Trophoblast cell (in vitro differentiated cells and primary cell): ENCODE results near the gene NEUROD1.

ENCODE experiments used
- DNase-seq, 2 donors: peaks; one replicate each; pipeline ENCODE4 v3.0.0-alpha.2; 2016
- H2AFZ ChIP-seq: 2 replicates; pipeline ENCODE4 v1.6.1; 2013; ENCODE audit warnings: low read length, moderate library complexity, mild to moderate bottlenecking; ENCODE audit not compliant: insufficient read depth, poor library complexity
- H2AK5ac ChIP-seq: 2 replicates; pipeline ENCODE4 v1.6.1; 2013; ENCODE audit warnings: mild to moderate bottlenecking, low read length
- H2BK120ac ChIP-seq: 2 replicates; pipeline ENCODE4 v1.6.1; 2013; ENCODE audit warnings: low read length, mild to moderate bottlenecking, moderate library complexity; ENCODE audit not compliant: insufficient read depth, poor library complexity
- H2BK12ac ChIP-seq: 2 replicates; pipeline ENCODE4 v1.6.1; 2013; ENCODE audit warnings: mild to moderate bottlenecking, low read length, moderate library complexity
- H2BK5ac ChIP-seq: 2 replicates; pipeline ENCODE4 v1.6.1; 2013; ENCODE audit warnings: low read length, low read depth, moderate library complexity, mild to moderate bottlenecking; ENCODE audit not compliant: poor library complexity
- H3K14ac ChIP-seq: 2 replicates; pipeline ENCODE4 v1.6.1; 2013; ENCODE audit warnings: mild to moderate bottlenecking, low read length
- H3K18ac ChIP-seq: 2 replicates; pipeline ENCODE4 v1.6.1; 2013; ENCODE audit warnings: mild to moderate bottlenecking, low read length
- H3K23ac ChIP-seq: 2 replicates; pipeline ENCODE4 v1.6.1; 2013; ENCODE audit warnings: low read length
- H3K27ac ChIP-seq: 2 replicates; pipeline ENCODE4 v1.5.1; 2013; ENCODE audit warnings: low read depth, mild to moderate bottlenecking, inconsistent platforms, low read length, moderate library complexity
- H3K27me3 ChIP-seq: 2 replicates; pipeline ENCODE4 v1.6.1; 2013; ENCODE audit warnings: inconsistent platforms, mild to moderate bottlenecking, low read length, moderate library complexity; ENCODE audit not compliant: insufficient read depth
- H3K36me3 ChIP-seq, 2 experiments: 1 replicate in 1 of 2; 2 replicates in 1 of 2; pipeline ENCODE4 v1.6.1; 2013; ENCODE audit warnings: low read length in 2 of 2, mild to moderate bottlenecking in 2 of 2, moderate library complexity in 1 of 2; ENCODE audit not compliant: insufficient read depth in 2 of 2, control insufficient read depth in 1 of 2
- H3K4ac ChIP-seq: 2 replicates; pipeline ENCODE4 v1.6.1; 2013; ENCODE audit warnings: low read depth, mild to moderate bottlenecking, low read length, moderate library complexity
- H3K4me1 ChIP-seq, 2 experiments: 1 replicate in 1 of 2; 2 replicates in 1 of 2; pipeline ENCODE4 v1.6.1; 2013; ENCODE audit warnings: low read length in 2 of 2, mild to moderate bottlenecking in 2 of 2, moderate library complexity in 1 of 2; ENCODE audit not compliant: insufficient read depth in 2 of 2, control insufficient read depth in 1 of 2
- H3K4me2 ChIP-seq: 2 replicates; pipeline ENCODE4 v1.6.1; 2013; ENCODE audit warnings: inconsistent platforms, mild to moderate bottlenecking, low read length, moderate library complexity
- H3K4me3 ChIP-seq: 2 replicates; pipeline ENCODE4 v1.5.1; 2013; ENCODE audit warnings: mild to moderate bottlenecking, low read depth, low read length, inconsistent platforms
- H3K79me1 ChIP-seq: one replicate; pipeline ENCODE4 v1.6.1; 2013; ENCODE audit warnings: low read length
- H3K79me2 ChIP-seq: 2 replicates; pipeline ENCODE4 v1.6.1; 2013; ENCODE audit warnings: low read length, mild to moderate bottlenecking; ENCODE audit not compliant: control insufficient read depth, insufficient read depth, poor library complexity
- H3K9ac ChIP-seq: 2 replicates; pipeline ENCODE4 v1.6.1; 2013; ENCODE audit warnings: mild to moderate bottlenecking, low read length
- H3K9me3 ChIP-seq: 2 replicates; pipeline ENCODE4 v1.6.1; 2013; ENCODE audit warnings: low read depth, mild to moderate bottlenecking, control low read depth, inconsistent platforms, low read length; ENCODE audit not compliant: insufficient read depth
- H4K12ac ChIP-seq: 2 replicates; pipeline ENCODE4 v1.6.1; 2013; ENCODE audit warnings: low read depth, mild to moderate bottlenecking, low read length, moderate library complexity
- H4K8ac ChIP-seq: 2 replicates; pipeline ENCODE4 v1.6.1; 2013; ENCODE audit warnings: low read depth, mild to moderate bottlenecking, low read length, moderate library complexity
- H4K91ac ChIP-seq: one replicate; pipeline ENCODE4 v1.6.1; 2013; ENCODE audit warnings: low read depth, mild to moderate bottlenecking, low read length, moderate library complexity
- WGBS: extraction: QIAGEN DNeasy Blood & Tissue Kit; methylation state at CpG from one replicate; pipeline ENCODE4 v1.1.7; 2013; ENCODE audit warnings: missing lambda C conversion rate; ENCODE audit not compliant: insufficient read length, insufficient coverage; ENCODE audit errors: extremely low coverage; 5-methylcytosine and 5-hydroxymethylcytosine counted together

The NEUROD1 gene

GRCh38 chr2:181646415-181646987, 33.8 kb downstream of the NEUROD1 start:
- no peak overlapping the region for H2AK5ac ChIP-seq
- no peaks in the 10 kb centered on the region for H3K79me1 ChIP-seq
- H3K9me3 ChIP-seq = no peaks in the 10 kb centered on the region
- H3K79me2 ChIP-seq = no peaks in the 10 kb centered on the region
- no peaks in the 10 kb centered on the region for H3K27me3 ChIP-seq
- H3K36me3 ChIP-seq = no peaks in the 10 kb centered on the region
- no peak overlapping the region for H2BK120ac ChIP-seq
- no peak overlapping the region for H4K12ac ChIP-seq
- H3K23ac ChIP-seq = no peak overlapping the region
- no peaks in the 10 kb centered on the region for H3K4me1 ChIP-seq
- H3K4me2 ChIP-seq = no peak overlapping the region
- no peak for DNase-seq
- no peak overlapping the region for H2BK5ac ChIP-seq
- no peak overlapping the region for H3K9ac ChIP-seq
- H3K4me3 ChIP-seq = no peak overlapping the region
- H3K14ac ChIP-seq = no peak overlapping the region
- no peak overlapping the region for H3K27ac ChIP-seq
- no peak overlapping the region for H4K91ac ChIP-seq
- no peak overlapping the region for H3K18ac ChIP-seq
- no peak overlapping the region for H2AFZ ChIP-seq
- no CpG with 5 or more reads among the region's 1 CpG for WGBS
- H3K4ac ChIP-seq = no peak overlapping the region
- H4K8ac ChIP-seq = no peak overlapping the region
- no peak overlapping the region for H2BK12ac ChIP-seq

GRCh38 chr2:181643151-181643550, 37.2 kb downstream of the NEUROD1 start:
- Histone ChIP-seq H3K4me1 (no peaks in the 10 kb centered on the region), H3K18ac (no peak overlapping the region), H2BK120ac (no peak overlapping the region), H3K4me2 (no peak overlapping the region), H3K14ac (no peak overlapping the region), H3K79me1 (no peaks in the 10 kb centered on the region), H3K4ac (no peak overlapping the region), H3K27me3 (no peaks in the 10 kb centered on the region), H4K91ac (no peak overlapping the region), H2AFZ (no peak overlapping the region), H3K4me3 (no peak overlapping the region), H2BK12ac (no peak overlapping the region), H3K9me3 (no peaks in the 10 kb centered on the region), H3K36me3 (no peaks in the 10 kb centered on the region), H3K27ac (no peak overlapping the region), H2AK5ac (no peak overlapping the region), H2BK5ac (no peak overlapping the region), H3K9ac (no peak overlapping the region), H4K8ac (no peak overlapping the region), H3K23ac (no peak overlapping the region), H4K12ac (no peak overlapping the region), H3K79me2 (no peaks in the 10 kb centered on the region)
- no CpG with 5 or more reads among the region's 1 CpG for WGBS
- no peak for DNase-seq

- no peak overlapping the region for H3K18ac ChIP-seq
- H4K12ac ChIP-seq = no peak overlapping the region
- no peak overlapping the region for H3K27ac ChIP-seq
- H3K14ac ChIP-seq = no peak overlapping the region
- no peak overlapping the region for H2AK5ac ChIP-seq
- H3K4me2 ChIP-seq = no peak overlapping the region
- no peak overlapping the region for H2AFZ ChIP-seq
- no peak overlapping the region for H3K9ac ChIP-seq
- no peak overlapping the region for H2BK5ac ChIP-seq
- H2BK120ac ChIP-seq = no peak overlapping the region
- no peaks in the 10 kb centered on the region for H3K9me3 ChIP-seq
- H4K8ac ChIP-seq = no peak overlapping the region
- H3K27me3 ChIP-seq = no peaks in the 10 kb centered on the region
- no peak overlapping the region for H4K91ac ChIP-seq
- H3K4me3 ChIP-seq = no peak overlapping the region
- H3K36me3 ChIP-seq = no peaks in the 10 kb centered on the region
- H3K79me2 ChIP-seq = no peaks in the 10 kb centered on the region
- no peaks in the 10 kb centered on the region for H3K79me1 ChIP-seq
- DNase-seq = no peak
- no peak overlapping the region for H3K4ac ChIP-seq
- WGBS = no CpG with 5 or more reads among the region's 4 CpGs
- no peak overlapping the region for H3K23ac ChIP-seq
- no peaks in the 10 kb centered on the region for H3K4me1 ChIP-seq
- H2BK12ac ChIP-seq = no peak overlapping the region
These were observed 38.2 kb downstream of the NEUROD1 start for GRCh38 chr2:181642086-181642485.

- Histone ChIP-seq H3K4me2 (no peak overlapping the region), H3K79me2 (no peaks in the 10 kb centered on the region), H2BK5ac (no peak overlapping the region), H3K9me3 (no peaks in the 10 kb centered on the region), H3K14ac (no peak overlapping the region), H3K27ac (no peak overlapping the region), H3K4me1 (no peaks in the 10 kb centered on the region), H2BK12ac (no peak overlapping the region), H3K79me1 (no peaks in the 10 kb centered on the region), H3K36me3 (no peaks in the 10 kb centered on the region), H3K9ac (no peak overlapping the region), H3K4ac (no peak overlapping the region), H4K12ac (no peak overlapping the region), H2BK120ac (no peak overlapping the region), H3K27me3 (no peaks in the 10 kb centered on the region), H4K91ac (no peak overlapping the region), H2AK5ac (no peak overlapping the region), H3K18ac (no peak overlapping the region), H3K4me3 (no peak overlapping the region), H3K23ac (no peak overlapping the region), H4K8ac (no peak overlapping the region), H2AFZ (no peak overlapping the region)
- no CpG with 5 or more reads among the region's 1 CpG for WGBS
- no peak for DNase-seq
These were observed 40.6 kb downstream of the NEUROD1 start for GRCh38 chr2:181639686-181640085.
